Measurements from ENCODE around the gene FTL.

Gene FTL

GRCh38 chr19:48946463-48947257 lies 18.4 kb upstream of the FTL start:
- ATAC-seq: no peak

GRCh38 chr19:48947258-48947542 lies 17.9 kb upstream of the FTL start:
- no peak for ATAC-seq

- ATAC-seq: no peak
Measured at GRCh38 chr19:48950159-48950558, 14.9 kb upstream of the FTL start.

DNA sequence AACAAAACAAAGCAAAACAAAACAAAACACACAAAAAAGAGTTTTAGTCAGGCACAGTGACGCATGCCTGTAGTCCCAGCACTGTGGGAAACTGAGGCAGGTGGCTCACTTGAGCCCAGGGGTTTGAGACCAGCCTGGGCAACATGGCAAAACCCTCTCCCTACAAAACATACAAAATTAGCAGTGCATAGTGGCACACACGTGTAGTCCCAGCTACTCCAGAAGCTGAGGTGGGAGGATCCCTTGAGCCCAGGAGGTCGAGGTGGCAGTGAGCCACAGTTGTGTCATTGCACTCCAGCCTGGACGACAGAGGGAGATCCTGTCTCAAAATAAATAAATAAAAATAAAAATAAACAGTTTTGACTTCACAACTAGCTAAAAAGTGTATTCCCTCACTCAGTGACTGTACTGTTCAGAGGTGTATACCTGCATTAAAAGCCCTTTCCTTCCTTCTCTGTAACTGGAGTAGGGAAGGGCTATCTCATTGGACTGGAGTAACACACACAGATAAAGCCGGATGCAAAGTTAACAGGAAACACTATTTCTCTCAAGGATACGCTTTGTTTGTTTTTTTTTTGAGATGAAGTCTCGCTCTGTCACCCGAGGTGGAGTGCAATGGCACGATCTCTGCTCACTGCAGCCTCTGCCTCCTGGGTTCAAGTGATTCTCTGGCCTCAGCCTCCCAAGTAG lies 14.1 kb upstream of the FTL start:
- ATAC-seq: no peak

GRCh38 chr19:48953141-48953540 lies 12.0 kb upstream of the FTL start:
- no peak for ATAC-seq

GRCh38 chr19:48953990-48954594 lies 11.0 kb upstream of the FTL start:
- ATAC-seq: no peak

DNA sequence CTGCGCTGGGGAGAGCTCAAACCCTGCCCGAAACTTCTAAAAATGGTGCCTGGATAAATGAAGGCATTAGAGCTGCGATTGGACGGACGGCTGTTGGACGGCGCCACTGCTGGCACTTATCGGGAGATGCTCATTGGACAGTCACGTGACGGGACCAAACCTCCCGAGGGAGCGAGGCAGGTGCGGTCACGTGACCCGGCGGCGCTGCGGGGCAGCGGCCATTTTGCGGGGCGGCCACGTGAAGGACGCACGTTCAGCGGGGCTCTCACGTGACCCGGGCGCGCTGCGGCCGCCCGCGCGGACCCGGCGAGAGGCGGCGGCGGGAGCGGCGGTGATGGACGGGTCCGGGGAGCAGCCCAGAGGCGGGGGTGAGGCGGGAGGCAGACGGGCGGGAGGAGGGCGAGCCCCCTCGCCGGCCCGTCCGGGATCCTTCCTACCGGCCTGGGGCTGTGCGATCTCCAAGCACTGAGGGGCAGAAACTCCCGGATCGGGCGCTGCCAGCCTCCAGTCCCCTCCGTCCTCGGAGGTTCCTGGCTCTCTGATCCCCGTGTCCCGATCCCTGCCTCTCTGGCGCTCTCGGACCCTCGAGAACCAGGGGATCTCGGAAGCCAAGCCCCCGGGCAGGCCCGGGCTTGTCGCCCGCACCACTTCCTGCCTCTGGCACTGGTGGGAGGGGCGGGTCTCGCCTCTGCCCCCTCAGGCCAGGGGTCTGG lies 10.4 kb upstream of the FTL start, which contains the start of gene BAX:
BAX (plus strand) TSS at position 281 of the 713 bp plus-strand sequence; CDS start at position 335, 54 bp downstream.
- ATAC-seq: peak; percentile 92

GRCh38 chr19:48955308-48955958 lies 9.7 kb upstream of the FTL start:
- ATAC-seq: no peak

- no peak for ATAC-seq
Measured at GRCh38 chr19:48958006-48958405, 7.1 kb upstream of the FTL start.

DNA sequence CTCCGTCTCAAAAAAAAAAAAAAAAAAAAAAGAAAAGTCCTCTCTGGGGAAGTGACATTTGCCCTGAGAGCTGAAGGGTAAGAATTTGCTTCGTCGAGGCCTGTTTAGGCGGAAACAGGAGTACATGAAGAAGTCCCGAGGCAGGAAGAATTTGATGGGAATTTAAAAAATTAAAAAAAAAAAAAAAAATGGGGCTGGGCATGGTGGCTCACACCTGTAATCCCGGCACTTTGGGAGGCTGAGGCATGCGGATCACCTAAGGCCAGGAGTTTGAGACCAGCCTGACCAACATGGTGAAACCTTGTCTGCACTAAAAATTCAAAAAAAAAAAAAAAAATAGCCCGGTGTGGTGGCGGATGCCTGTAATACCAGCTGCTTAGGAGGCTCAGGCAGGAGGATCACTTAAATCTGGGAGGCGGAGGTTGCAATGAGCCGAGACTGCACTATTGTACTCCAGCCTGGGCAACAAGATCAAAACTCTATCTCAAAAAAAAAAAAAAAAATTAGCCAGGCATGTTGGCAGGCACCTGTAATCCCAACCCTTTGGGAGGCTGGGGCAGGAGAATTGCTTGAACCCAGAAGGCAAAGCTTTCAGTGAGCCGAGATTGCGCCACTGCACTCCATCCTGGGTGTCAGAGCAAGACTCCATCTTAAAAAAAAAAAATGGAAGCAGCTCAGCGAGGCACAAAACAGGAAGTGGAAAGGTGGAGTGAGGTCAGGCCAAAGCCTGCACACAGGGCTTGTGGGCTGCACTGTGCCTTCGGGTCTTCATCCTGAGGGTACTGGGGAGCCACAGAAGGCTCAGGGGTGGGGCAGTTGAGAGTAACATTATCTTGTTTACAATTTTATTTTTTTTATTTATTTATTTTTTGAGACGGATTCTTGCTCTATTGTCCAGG lies 5.5 kb upstream of the FTL start:
- no peak for ATAC-seq

- ATAC-seq: no peak
Measured at GRCh38 chr19:48961051-48961649, 4.0 kb upstream of the FTL start.

- no peak for ATAC-seq
Measured at GRCh38 chr19:48961673-48962028, 3.5 kb upstream of the FTL start.

DNA sequence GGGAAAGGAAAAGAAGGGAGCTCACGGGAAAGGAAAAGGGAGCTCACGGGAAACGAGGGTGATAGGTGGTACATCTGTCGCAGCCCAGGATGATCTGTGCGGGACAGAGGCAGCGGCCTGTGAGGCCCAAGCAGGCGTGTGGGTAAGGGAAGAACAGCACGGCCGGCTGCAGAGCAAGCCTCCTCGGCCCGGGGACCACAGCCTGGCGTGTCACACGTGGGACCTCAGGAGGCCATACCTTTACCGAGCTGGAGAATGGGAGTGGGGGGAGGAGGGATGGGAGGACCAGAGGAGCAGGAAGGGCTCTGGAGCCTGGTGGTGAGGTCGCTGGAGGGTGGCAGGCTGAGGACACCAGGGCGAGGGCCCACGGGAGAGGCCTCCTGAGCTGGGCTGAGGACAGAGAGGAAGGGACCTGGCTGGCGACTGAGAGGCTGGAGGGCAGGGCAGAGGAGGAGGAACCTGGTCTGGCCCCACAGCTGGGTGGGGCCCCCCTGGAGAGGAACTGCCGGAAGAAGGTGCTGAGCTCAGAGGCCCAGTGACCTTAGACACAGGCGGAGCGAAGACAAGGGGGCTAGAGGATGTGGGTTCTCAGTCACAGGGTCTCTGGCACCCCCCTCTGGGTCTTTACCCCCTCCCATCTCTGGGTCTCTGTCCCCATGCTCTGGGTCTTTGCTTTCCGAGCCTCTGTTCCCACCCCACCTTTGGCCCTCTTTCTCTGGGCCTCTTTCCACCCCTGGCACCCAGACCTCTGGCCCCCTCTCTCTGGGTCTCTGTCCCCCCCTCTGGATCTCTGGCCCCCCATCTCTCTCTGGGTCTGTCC lies 2.9 kb upstream of the FTL start:
- ATAC-seq: peak in 1 of 2 donors; percentile 27

- no peak for ATAC-seq
Measured at GRCh38 chr19:48962849-48963165, 2.3 kb upstream of the FTL start.

DNA sequence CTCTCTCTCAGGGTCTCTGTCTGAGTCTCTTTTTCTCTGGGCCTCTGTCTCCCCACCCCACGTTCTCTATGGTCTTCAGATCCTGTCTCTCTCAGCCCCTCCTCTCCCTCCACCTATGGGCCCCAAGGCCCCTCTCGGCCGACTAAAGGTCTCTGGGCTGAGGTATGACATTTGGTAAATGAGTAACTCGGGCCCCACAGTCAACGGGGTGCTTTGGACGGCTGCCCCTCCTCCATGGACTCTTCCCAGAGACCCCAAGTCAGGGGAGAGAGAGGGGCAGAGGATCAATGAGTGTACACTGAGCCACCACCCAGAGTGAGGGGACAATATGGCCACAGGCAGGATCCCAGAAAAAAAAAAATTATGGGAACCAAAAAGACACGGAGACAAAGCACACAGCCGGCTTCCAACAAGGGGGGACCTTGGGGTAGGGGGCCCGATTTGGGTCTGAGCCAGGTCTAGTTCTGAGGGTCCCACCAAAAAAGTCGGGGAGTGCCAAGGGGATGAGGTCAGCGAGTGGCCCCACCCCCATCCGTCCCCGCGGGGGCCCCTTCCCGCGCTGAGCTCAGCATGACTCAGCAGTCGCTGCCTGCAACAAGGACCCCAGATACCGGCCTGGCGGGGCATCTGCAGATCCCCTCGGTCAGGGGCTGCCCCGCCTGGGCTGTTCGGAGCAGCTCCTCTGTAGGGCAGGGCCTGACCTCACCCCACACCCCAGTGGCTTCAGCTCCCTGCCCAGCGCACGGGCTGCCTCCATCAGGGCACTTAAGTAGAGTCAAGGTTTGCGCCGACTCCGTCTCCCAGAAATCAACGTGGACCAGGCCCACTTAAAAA lies 1.5 kb upstream of the FTL start:
- ATAC-seq: peak; percentile 25 to 27

- no peak for ATAC-seq
Measured at GRCh38 chr19:48964205-48965039, 687 bp upstream of the FTL start.

DNA sequence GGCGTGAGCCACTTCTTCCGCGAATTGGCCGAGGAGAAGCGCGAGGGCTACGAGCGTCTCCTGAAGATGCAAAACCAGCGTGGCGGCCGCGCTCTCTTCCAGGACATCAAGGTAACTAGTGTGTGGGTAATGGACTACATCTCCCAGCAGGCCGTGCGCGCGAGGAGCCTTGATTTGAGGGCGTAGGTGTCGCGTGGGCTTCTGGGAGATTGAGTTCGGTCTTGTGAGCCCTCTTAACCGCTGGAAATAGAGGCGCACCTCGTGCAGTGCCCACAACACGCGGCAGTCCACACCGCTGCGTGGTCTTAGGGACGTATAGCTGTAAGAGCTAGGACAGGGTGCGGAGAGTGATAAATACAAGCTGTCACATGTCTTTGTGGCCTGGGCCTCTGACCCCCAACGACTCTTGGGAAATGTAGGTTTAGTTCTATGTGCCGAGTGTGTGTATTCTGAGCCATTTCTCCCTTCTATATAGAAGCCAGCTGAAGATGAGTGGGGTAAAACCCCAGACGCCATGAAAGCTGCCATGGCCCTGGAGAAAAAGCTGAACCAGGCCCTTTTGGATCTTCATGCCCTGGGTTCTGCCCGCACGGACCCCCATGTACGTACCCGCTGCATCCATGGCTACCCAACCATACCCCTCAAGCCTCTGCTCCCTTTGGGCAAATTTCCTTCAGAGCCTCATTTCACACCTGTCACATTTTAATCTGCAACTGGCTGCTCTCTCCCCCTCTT lies 864 bp downstream of the FTL start:
- ATAC-seq: peak; percentile 55 to 63

Measured in activated CD4-positive, CD25-positive, alpha-beta regulatory T cell treated with anti-CD3 and anti-CD28 coated beads, Interleukin-2, amount 50 U/mL, for 24 hours (primary cell).